HG03060 (cell line): ENCODE data around the gene REEP1.
"Not testable (repeated sequence)": the region's sequence is repeated elsewhere in the genome, so short reads cannot be mapped to it uniquely, and the experiment has no call there.

Experiments used
- ATAC-seq: cut with Tn5 transposase; IDR thresholded peaks from one replicate; pipeline ENCODE4 v1.9.1; 2021; ENCODE audit warnings: low read depth, moderate number of reproducible peaks; ENCODE audit not compliant: unreplicated experiment

REEP1 gene

GRCh38 chr2:86228574-86228973 lies 108.9 kb downstream of the REEP1 start:
- ATAC-seq = not testable (repeated sequence)

- no peak for ATAC-seq
These were observed 109.7 kb downstream of the REEP1 start for GRCh38 chr2:86227685-86228084.

- no peak for ATAC-seq
These were observed 110.5 kb downstream of the REEP1 start for GRCh38 chr2:86226636-86227520.

- ATAC-seq = no peak
These were observed 111.4 kb downstream of the REEP1 start for GRCh38 chr2:86226070-86226469.

- peak; percentile 61 for ATAC-seq
These were observed 111.8 kb downstream of the REEP1 start for GRCh38 chr2:86225581-86225980.

- no peak for ATAC-seq
These were observed 112.6 kb downstream of the REEP1 start for GRCh38 chr2:86224645-86225355.

GRCh38 chr2:86223927-86224560 lies 113.4 kb downstream of the REEP1 start:
- no peak for ATAC-seq

- ATAC-seq = no peak
These were observed 114.1 kb downstream of the REEP1 start for GRCh38 chr2:86223140-86223926.

GRCh38 chr2:86221066-86221684 lies 116.3 kb downstream of the REEP1 start:
- no peak for ATAC-seq

GRCh38 chr2:86219896-86220295 lies 117.5 kb downstream of the REEP1 start:
- ATAC-seq = no peak

- ATAC-seq = no peak
These were observed 119.3 kb downstream of the REEP1 start for GRCh38 chr2:86218124-86218523.

GRCh38 chr2:86216575-86217555 lies 120.6 kb downstream of the REEP1 start:
- ATAC-seq = no peak

GRCh38 chr2:86214503-86214832 lies 123.0 kb downstream of the REEP1 start:
- ATAC-seq = no peak

- no peak for ATAC-seq
These were observed 123.5 kb downstream of the REEP1 start for GRCh38 chr2:86213699-86214502.

- ATAC-seq = no peak
These were observed 124.4 kb downstream of the REEP1 start for GRCh38 chr2:86213056-86213455.

GRCh38 chr2:86211796-86212188 lies 125.6 kb downstream of the REEP1 start:
- no peak for ATAC-seq

GRCh38 chr2:86211033-86211795 lies 126.2 kb downstream of the REEP1 start:
- ATAC-seq = no peak

- ATAC-seq = no peak
These were observed 133.0 kb downstream of the REEP1 start for GRCh38 chr2:86204458-86204857.
